GM12892 (cell line): ENCODE measurements around the gene CADPS.

Experiments
- POLR2AphosphoS5 ChIP-seq: IDR thresholded peaks from 2 replicates; pipeline ENCODE4 v1.6.1; 2011; ENCODE audit warnings: low read depth, low read length, control low read depth
- TAF1 ChIP-seq: IDR thresholded peaks from 2 replicates; pipeline ENCODE4 v1.6.1; 2011; ENCODE audit warnings: low read depth, mild to moderate bottlenecking, control low read depth, low read length, borderline replicate concordance

DNA sequence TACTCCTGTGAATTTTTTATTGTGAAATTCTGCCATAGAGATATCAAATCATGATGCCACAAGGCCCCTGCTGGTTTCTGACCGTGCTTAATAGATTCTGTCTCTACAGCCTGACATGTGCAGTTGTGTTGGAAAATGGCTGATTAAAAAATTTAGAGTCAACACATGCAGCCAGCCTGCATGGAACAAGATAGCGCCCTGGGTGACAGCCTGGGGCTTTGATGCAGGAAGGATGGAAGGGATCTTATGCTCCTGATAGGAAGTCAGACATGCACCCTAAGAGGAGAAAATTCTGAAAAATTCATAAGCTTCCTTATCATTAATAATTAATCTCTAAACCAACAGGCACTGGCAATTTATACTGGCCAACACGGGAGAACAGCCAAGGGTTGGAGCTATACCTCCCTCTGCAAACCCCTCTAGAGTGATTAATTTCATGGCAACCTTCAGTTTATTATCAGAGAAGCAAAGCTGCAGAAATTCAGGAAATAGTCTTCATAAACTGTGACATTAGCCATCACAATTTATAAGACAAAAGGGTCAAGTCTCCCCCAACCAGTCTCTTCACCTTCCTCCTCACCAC, 198.4 kb downstream of the CADPS start:
- TF ChIP-seq POLR2AphosphoS5 (no peak), TAF1 (no peak)
